ENCODE results near the gene PRR12.

Gene PRR12

GRCh38 chr19:49645995-49646394 lies 55.0 kb downstream of the PRR12 start:
- no peak for DNase-seq (ENCODE audit: low read depth, low spot score)

GRCh38 chr19:49646586-49646985 lies 55.6 kb downstream of the PRR12 start:
- DNase-seq (ENCODE audit: low read depth, low spot score), result no peak

- no peak for DNase-seq (ENCODE audit: low read depth, low spot score)
Observed at GRCh38 chr19:49651029-49651819, 60.2 kb downstream of the PRR12 start.

GRCh38 chr19:49651820-49652550 lies 61.0 kb downstream of the PRR12 start:
- DNase-seq (ENCODE audit: low read depth, low spot score), result no peak

- DNase-seq (ENCODE audit: low read depth, low spot score), result no peak
Observed at GRCh38 chr19:49652551-49653465, 61.8 kb downstream of the PRR12 start.

GRCh38 chr19:49653466-49653806 lies 62.5 kb downstream of the PRR12 start:
- DNase-seq (ENCODE audit: low read depth, low spot score), result no peak

GRCh38 chr19:49654581-49654980 lies 63.6 kb downstream of the PRR12 start:
- DNase-seq (ENCODE audit: low read depth, low spot score), result no peak

- no peak for DNase-seq (ENCODE audit: low read depth, low spot score)
Observed at GRCh38 chr19:49655570-49656455, 64.8 kb downstream of the PRR12 start.

- DNase-seq (ENCODE audit: low read depth, low spot score), result no peak
Observed at GRCh38 chr19:49656456-49657109, 65.6 kb downstream of the PRR12 start.

GRCh38 chr19:49657493-49658138 lies 66.6 kb downstream of the PRR12 start:
- DNase-seq (ENCODE audit: low read depth, low spot score), result no peak

- no peak for DNase-seq (ENCODE audit: low read depth, low spot score)
Observed at GRCh38 chr19:49658139-49658517, 67.1 kb downstream of the PRR12 start.

GRCh38 chr19:49658566-49659442 lies 67.8 kb downstream of the PRR12 start:
- DNase-seq (ENCODE audit: low read depth, low spot score), result no peak

- no peak for DNase-seq (ENCODE audit: low read depth, low spot score)
Observed at GRCh38 chr19:49660338-49660961, 69.5 kb downstream of the PRR12 start.

- no peak for DNase-seq (ENCODE audit: low read depth, low spot score)
Observed at GRCh38 chr19:49662011-49662410, 71.0 kb downstream of the PRR12 start.

- DNase-seq (ENCODE audit: low read depth, low spot score), result no peak
Observed at GRCh38 chr19:49663224-49663623, 72.2 kb downstream of the PRR12 start.

GRCh38 chr19:49664171-49665035 lies 73.4 kb downstream of the PRR12 start:
- peak; percentile 82 for DNase-seq (ENCODE audit: low read depth, low spot score)

- no peak for DNase-seq (ENCODE audit: low read depth, low spot score)
Observed at GRCh38 chr19:49665036-49665350, 74.0 kb downstream of the PRR12 start.
